Panc1 (cell line): ENCODE results near the gene FIG4. TPM values are rescaled to one million over a fixed set of nuclear protein-coding genes. Genes with fewer than 3 reads are reported as not detected.

Experiments used
- ATAC-seq: fragments of 200-7000 bp; cut with Tn5 transposase; 2 replicates; pipeline ENCODE4 v1.9.1; 2020; ENCODE audit warnings: mild to moderate bottlenecking, moderate library complexity
- BruUV-seq: library from RNA; stranded (reverse); fragments of 400-500 nt; replicated peaks from 2 replicates; lab custom pipeline; 2021; lab: Mats Ljungman, UMichigan
- CTCF ChIA-PET: fragments of 300-600 bp; sonication (Branson Sonifier 250); formaldehyde crosslinking; loops from one replicate; lab custom pipeline; 2022; ENCODE audit warnings: antibody characterized with exemption; lab: Charles Lee
- POLR2A ChIA-PET: fragments of 300-600 bp; sonication (Branson Sonifier 250); formaldehyde crosslinking; loops from one replicate; lab custom pipeline; 2022; ENCODE audit warnings: antibody characterized with exemption; lab: Charles Lee
- DNase-seq: peaks from one replicate; pipeline ENCODE4 v3.0.0-alpha.2; 2010; ENCODE audit warnings: low read depth, low spot score
- H3K27ac ChIP-seq: 2 replicates; pipeline ENCODE4 v1.5.1; 2011; ENCODE audit warnings: mild to moderate bottlenecking, low read length, inconsistent platforms
- H3K27me3 ChIP-seq: fragments of 200-500 bp; sonication (Bioruptor generic); 2 replicates; pipeline ENCODE4 v1.6.0; 2014; ENCODE audit warnings: low read length, inconsistent platforms; ENCODE audit not compliant: control insufficient read depth, insufficient read depth
- H3K36me3 ChIP-seq: fragments of 200-500 bp; sonication (Bioruptor generic); 2 replicates; pipeline ENCODE4 v1.5.1; 2014; ENCODE audit warnings: inconsistent platforms, mild to moderate bottlenecking, low read length, moderate library complexity; ENCODE audit not compliant: control insufficient read depth, insufficient read depth
- H3K4me1 ChIP-seq: 2 replicates; pipeline ENCODE4 v1.5.1; 2011; ENCODE audit warnings: inconsistent platforms, mild to moderate bottlenecking, low read length, moderate library complexity; ENCODE audit not compliant: control insufficient read depth, insufficient read depth
- H3K4me3 ChIP-seq, 2 experiments: 2 replicates each; pipeline ENCODE4 v1.5.1; 2011 to 2012; ENCODE audit warnings: low read depth in 2 of 2, low read length in 2 of 2, mild to moderate bottlenecking in 2 of 2, inconsistent platforms in 1 of 2, moderate library complexity in 1 of 2
- H3K9me3 ChIP-seq: fragments of 200-500 bp; sonication (Bioruptor generic); 2 replicates; pipeline ENCODE4 v1.5.1; 2014; ENCODE audit warnings: low read depth, mild to moderate bottlenecking, inconsistent platforms, low read length, moderate library complexity; ENCODE audit not compliant: control insufficient read depth, insufficient read depth
- POLR2AphosphoS5 ChIP-seq: IDR thresholded peaks from 2 replicates; pipeline ENCODE4 v1.6.1; 2012; ENCODE audit warnings: mild to moderate bottlenecking, low read depth, low read length, moderate library complexity
- SIN3A ChIP-seq: IDR thresholded peaks from 2 replicates; pipeline ENCODE4 v1.6.1; 2012; ENCODE audit warnings: low read depth, mild to moderate bottlenecking, low read length, moderate library complexity, borderline replicate concordance; ENCODE audit not compliant: insufficient read depth
- TCF7L2 ChIP-seq: IDR thresholded peaks from 2 replicates; pipeline ENCODE4 v1.6.1; 2011; ENCODE audit warnings: mild to moderate bottlenecking, low read depth, low read length, inconsistent platforms
- in situ Hi-C: cut with HindIII; loops from 2 replicates; pipeline ENCODE4 v1.10.0; 2016; ENCODE audit warnings: low sequenced_read_pairs, low pct_unique_long_range_greater_than_20kb
- intact Hi-C: fragments of 100-400 bp; cut with micrococcal nuclease; formaldehyde crosslinking; loops from one replicate; pipeline ENCODE4 v1.10.0; 2022; ENCODE audit not compliant: unreplicated experiment
- total RNA-seq: library from RNA; stranded (reverse); gene quantifications from one replicate; pipeline ENCODE4 v1.2.1, GENCODE V29; 2021; ENCODE audit not compliant: unreplicated experiment
- TF ChIP-seq, protein P1 (sequence below): fragments of 450-650 bp; IDR thresholded peaks from 2 replicates; pipeline ENCODE4 v1.5.1; 2017; ENCODE audit warnings: mild to moderate bottlenecking
- TF ChIP-seq, protein P2 (sequence below), 2 experiments: IDR thresholded peaks; 2 replicates each; pipeline ENCODE4 v1.6.1; 2011 to 2012; ENCODE audit warnings: low read depth in 2 of 2, control low read depth in 1 of 2, low read length in 1 of 2, mild to moderate bottlenecking in 1 of 2, moderate library complexity in 1 of 2; ENCODE audit not compliant: insufficient read depth in 1 of 2

The FIG4 gene
- total RNA-seq, 1 experiment from 2014 or later = 19.0 TPM

DNA sequence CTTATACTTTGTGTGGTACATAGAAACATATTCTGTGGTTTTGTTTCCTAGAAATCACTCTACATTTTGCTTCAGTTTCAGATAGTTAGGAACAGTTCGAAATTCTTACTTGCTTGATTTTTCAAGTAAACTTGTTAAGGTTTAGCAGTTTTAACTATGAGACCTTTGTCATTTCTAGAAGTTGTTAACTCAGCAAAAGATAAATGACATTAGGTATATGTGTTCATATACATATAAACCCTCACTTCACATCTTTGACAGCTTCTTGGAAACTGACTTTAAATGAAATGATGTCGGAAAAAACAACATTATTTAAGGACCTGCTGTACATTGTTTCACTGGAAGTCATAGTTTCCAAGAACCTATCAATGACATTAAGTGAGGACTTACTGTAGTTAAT is 96.2 kb downstream of the FIG4 start:
- Histone ChIP-seq H3K9me3 (no peaks in the 10 kb centered on the region), H3K27ac (no peak overlapping the region), H3K27me3 (no peaks in the 10 kb centered on the region), H3K4me1 (no peaks in the 10 kb centered on the region), H3K36me3 (no peaks in the 10 kb centered on the region), H3K4me3 (no peak overlapping the region)
- ChIA-PET CTCF (interaction anchor here (0.6 kb wide), 1 partner anchor 318 kb away, joined by 4 read pairs; no protein-coding TSS in a partner anchor), POLR2A (no interaction called here)
- in situ Hi-C loops (no loop called here), intact Hi-C loops (no loop called here)
- no peak for DNase-seq
- BruUV-seq = no TSS peak
- no peak for ATAC-seq
- TF ChIP-seq SIN3A = no peak
- no peak for TF ChIP-seq TCF7L2
- TF ChIP-seq, protein P1, sequence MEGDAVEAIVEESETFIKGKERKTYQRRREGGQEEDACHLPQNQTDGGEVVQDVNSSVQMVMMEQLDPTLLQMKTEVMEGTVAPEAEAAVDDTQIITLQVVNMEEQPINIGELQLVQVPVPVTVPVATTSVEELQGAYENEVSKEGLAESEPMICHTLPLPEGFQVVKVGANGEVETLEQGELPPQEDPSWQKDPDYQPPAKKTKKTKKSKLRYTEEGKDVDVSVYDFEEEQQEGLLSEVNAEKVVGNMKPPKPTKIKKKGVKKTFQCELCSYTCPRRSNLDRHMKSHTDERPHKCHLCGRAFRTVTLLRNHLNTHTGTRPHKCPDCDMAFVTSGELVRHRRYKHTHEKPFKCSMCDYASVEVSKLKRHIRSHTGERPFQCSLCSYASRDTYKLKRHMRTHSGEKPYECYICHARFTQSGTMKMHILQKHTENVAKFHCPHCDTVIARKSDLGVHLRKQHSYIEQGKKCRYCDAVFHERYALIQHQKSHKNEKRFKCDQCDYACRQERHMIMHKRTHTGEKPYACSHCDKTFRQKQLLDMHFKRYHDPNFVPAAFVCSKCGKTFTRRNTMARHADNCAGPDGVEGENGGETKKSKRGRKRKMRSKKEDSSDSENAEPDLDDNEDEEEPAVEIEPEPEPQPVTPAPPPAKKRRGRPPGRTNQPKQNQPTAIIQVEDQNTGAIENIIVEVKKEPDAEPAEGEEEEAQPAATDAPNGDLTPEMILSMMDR = no peak
- TF ChIP-seq, protein P2, sequence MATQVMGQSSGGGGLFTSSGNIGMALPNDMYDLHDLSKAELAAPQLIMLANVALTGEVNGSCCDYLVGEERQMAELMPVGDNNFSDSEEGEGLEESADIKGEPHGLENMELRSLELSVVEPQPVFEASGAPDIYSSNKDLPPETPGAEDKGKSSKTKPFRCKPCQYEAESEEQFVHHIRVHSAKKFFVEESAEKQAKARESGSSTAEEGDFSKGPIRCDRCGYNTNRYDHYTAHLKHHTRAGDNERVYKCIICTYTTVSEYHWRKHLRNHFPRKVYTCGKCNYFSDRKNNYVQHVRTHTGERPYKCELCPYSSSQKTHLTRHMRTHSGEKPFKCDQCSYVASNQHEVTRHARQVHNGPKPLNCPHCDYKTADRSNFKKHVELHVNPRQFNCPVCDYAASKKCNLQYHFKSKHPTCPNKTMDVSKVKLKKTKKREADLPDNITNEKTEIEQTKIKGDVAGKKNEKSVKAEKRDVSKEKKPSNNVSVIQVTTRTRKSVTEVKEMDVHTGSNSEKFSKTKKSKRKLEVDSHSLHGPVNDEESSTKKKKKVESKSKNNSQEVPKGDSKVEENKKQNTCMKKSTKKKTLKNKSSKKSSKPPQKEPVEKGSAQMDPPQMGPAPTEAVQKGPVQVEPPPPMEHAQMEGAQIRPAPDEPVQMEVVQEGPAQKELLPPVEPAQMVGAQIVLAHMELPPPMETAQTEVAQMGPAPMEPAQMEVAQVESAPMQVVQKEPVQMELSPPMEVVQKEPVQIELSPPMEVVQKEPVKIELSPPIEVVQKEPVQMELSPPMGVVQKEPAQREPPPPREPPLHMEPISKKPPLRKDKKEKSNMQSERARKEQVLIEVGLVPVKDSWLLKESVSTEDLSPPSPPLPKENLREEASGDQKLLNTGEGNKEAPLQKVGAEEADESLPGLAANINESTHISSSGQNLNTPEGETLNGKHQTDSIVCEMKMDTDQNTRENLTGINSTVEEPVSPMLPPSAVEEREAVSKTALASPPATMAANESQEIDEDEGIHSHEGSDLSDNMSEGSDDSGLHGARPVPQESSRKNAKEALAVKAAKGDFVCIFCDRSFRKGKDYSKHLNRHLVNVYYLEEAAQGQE (IDR thresholded peaks at IDR 0.05; ENCODE audit: insufficient read depth in 1 of 2, low read depth in 2 of 2, low read length in 1 of 2) = no peak
- no peak for TF ChIP-seq POLR2AphosphoS5

DNA sequence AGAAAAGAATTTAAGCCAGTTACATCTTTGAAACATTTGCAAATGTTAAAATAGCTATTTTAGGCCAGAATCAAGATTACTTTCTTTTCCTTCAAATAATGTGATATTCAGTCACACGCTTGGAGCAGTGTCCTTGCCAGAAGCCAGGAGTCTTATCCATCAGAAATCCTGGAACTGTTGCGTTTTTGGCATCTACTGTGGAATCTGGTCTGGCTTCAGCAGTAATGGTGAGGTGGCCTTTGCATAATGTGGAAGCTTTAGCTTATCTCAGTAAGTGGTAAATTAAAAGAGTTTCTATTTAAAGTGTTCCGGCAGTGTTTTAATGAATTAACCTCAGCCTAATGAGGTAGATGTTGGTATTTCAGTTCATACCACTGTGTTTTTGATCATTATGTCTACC is 97.6 kb downstream of the FIG4 start:
- ChIA-PET CTCF (no interaction called here), POLR2A (no interaction called here)
- H3K9me3 ChIP-seq = no peaks in the 10 kb centered on the region
- no peak for DNase-seq
- H3K27me3 ChIP-seq = no peaks in the 10 kb centered on the region
- no peak for ATAC-seq
- TF ChIP-seq TCF7L2 (no peak), POLR2AphosphoS5 (no peak)
- TF ChIP-seq, protein P2 (IDR thresholded peaks at IDR 0.05; ENCODE audit: insufficient read depth in 1 of 2, low read depth in 2 of 2, low read length in 1 of 2) = no peak
- 0 out of 2 replicates have a peak, but pooled peaks cover under 1% of the 10 kb centered on the region for H3K4me1 ChIP-seq
- H3K27ac ChIP-seq = no peak overlapping the region
- H3K4me3 ChIP-seq = no peak overlapping the region
- H3K36me3 ChIP-seq = no peaks in the 10 kb centered on the region
- BruUV-seq = no TSS peak
- intact Hi-C loops (no loop called here), in situ Hi-C loops (no loop called here)
